HG03565 (cell line): Measurements from ENCODE around the gene MIR17HG.
"Not testable (repeated sequence)": the region's sequence is repeated elsewhere in the genome, so short reads cannot be mapped to it uniquely, and the experiment has no call there.

Source experiments
- ATAC-seq: cut with Tn5 transposase; IDR thresholded peaks from one replicate; pipeline ENCODE4 v1.9.1; 2021; ENCODE audit warnings: mild to moderate bottlenecking, moderate library complexity; ENCODE audit not compliant: unreplicated experiment

The MIR17HG gene

GRCh38 chr13:91347202-91347995 is at the start of gene MIR17HG:
TSS of gene MIR17HG (plus strand) at chr13:91347687.
- peak; percentile 45 for ATAC-seq

- no peak for ATAC-seq
Measured at GRCh38 chr13:91298060-91298459, 49.4 kb upstream of the MIR17HG start.

- ATAC-seq, result peak; percentile 94
Measured at GRCh38 chr13:91302111-91302510, 45.4 kb upstream of the MIR17HG start.

- no peak for ATAC-seq
Measured at GRCh38 chr13:91303031-91303430, 44.5 kb upstream of the MIR17HG start.

GRCh38 chr13:91304741-91305140 is 42.7 kb upstream of the MIR17HG start:
- no peak for ATAC-seq

- ATAC-seq, result no peak
Measured at GRCh38 chr13:91305652-91306051, 41.8 kb upstream of the MIR17HG start.

GRCh38 chr13:91307887-91308286 is 39.6 kb upstream of the MIR17HG start:
- no peak for ATAC-seq

- no peak for ATAC-seq
Measured at GRCh38 chr13:91308299-91308698, 39.2 kb upstream of the MIR17HG start.

GRCh38 chr13:91311491-91311890 is 36.0 kb upstream of the MIR17HG start:
- ATAC-seq, result no peak

GRCh38 chr13:91312324-91312723 is 35.2 kb upstream of the MIR17HG start:
- ATAC-seq, result no peak

GRCh38 chr13:91313103-91313502 is 34.4 kb upstream of the MIR17HG start:
- ATAC-seq, result peak; percentile 83

- ATAC-seq, result peak; percentile 35
Measured at GRCh38 chr13:91313581-91313980, 33.9 kb upstream of the MIR17HG start.

GRCh38 chr13:91314888-91315287 is 32.6 kb upstream of the MIR17HG start:
- ATAC-seq, result no peak

GRCh38 chr13:91318886-91319285 is 28.6 kb upstream of the MIR17HG start:
- ATAC-seq, result no peak

GRCh38 chr13:91319996-91320395 is 27.5 kb upstream of the MIR17HG start:
- ATAC-seq, result no peak

- not testable (repeated sequence) for ATAC-seq
Measured at GRCh38 chr13:91320990-91321389, 26.5 kb upstream of the MIR17HG start.

GRCh38 chr13:91323349-91323748 is 24.1 kb upstream of the MIR17HG start:
- no peak for ATAC-seq

- ATAC-seq, result no peak
Measured at GRCh38 chr13:91326146-91326545, 21.3 kb upstream of the MIR17HG start.

GRCh38 chr13:91328726-91329125 is 18.8 kb upstream of the MIR17HG start:
- no peak for ATAC-seq

- no peak for ATAC-seq
Measured at GRCh38 chr13:91329733-91330132, 17.8 kb upstream of the MIR17HG start.

- ATAC-seq, result peak; percentile 76
Measured at GRCh38 chr13:91331047-91331915, 16.2 kb upstream of the MIR17HG start.

- no peak for ATAC-seq
Measured at GRCh38 chr13:91346062-91346461, 1.4 kb upstream of the MIR17HG start.
